OCI-LY7 (cell line): ENCODE measurements around the gene CRYBB1. TPM values are rescaled to one million over a fixed set of nuclear protein-coding genes. Genes with fewer than 3 reads are reported as not detected.

Source experiments
- BruUV-seq: library from RNA; stranded (reverse); fragments of 400-500 nt; replicated peaks from 2 replicates; lab custom pipeline; 2021; lab: Mats Ljungman, UMichigan
- CTCF ChIA-PET: fragments of 300-600 bp; sonication (Branson Sonifier 250); formaldehyde crosslinking; loops from one replicate; lab custom pipeline; 2022; ENCODE audit warnings: antibody characterized with exemption; ENCODE audit not compliant: unreplicated experiment; lab: Charles Lee
- POLR2A ChIA-PET: fragments of 300-600 bp; sonication (Branson Sonifier 250); formaldehyde crosslinking; loops from one replicate; lab custom pipeline; 2022; ENCODE audit warnings: antibody characterized with exemption; lab: Charles Lee
- DNase-seq: peaks from one replicate; pipeline ENCODE4 v3.0.0-alpha.2; 2015; ENCODE audit warnings: low spot score
- H2AFZ ChIP-seq: fragments of 200-600 bp; sonication (generic), shearing (Covaris generic); 2 replicates; pipeline ENCODE4 v1.6.1; 2014; ENCODE audit warnings: mild to moderate bottlenecking, antibody characterized with exemption, low read length, moderate library complexity
- H3K27ac ChIP-seq: fragments of 200-600 bp; sonication (generic); 2 replicates; pipeline ENCODE4 v1.5.1; 2014; ENCODE audit warnings: mixed run types, low read depth, mild to moderate bottlenecking, moderate library complexity, low read length, inconsistent platforms; ENCODE audit not compliant: poor library complexity, severe bottlenecking
- H3K36me3 ChIP-seq: fragments of 200-600 bp; sonication (generic); 2 replicates; pipeline ENCODE4 v1.6.1; 2014; ENCODE audit warnings: mild to moderate bottlenecking, antibody characterized with exemption, low read length, moderate library complexity, mixed read lengths; ENCODE audit not compliant: insufficient read depth
- H3K4me1 ChIP-seq: fragments of 200-600 bp; sonication (generic); 2 replicates; pipeline ENCODE4 v1.5.1; 2014; ENCODE audit warnings: mild to moderate bottlenecking, low read length; ENCODE audit not compliant: insufficient read depth, poor library complexity, severe bottlenecking
- H3K4me2 ChIP-seq: fragments of 200-600 bp; sonication (generic); 2 replicates; pipeline ENCODE4 v1.6.1; 2014; ENCODE audit warnings: mild to moderate bottlenecking, low read length
- H3K4me3 ChIP-seq: fragments of 200-600 bp; sonication (generic); 2 replicates; pipeline ENCODE4 v1.5.1; 2014; ENCODE audit warnings: mild to moderate bottlenecking, low read depth, low read length; ENCODE audit not compliant: poor library complexity, severe bottlenecking
- H3K79me2 ChIP-seq: fragments of 200-600 bp; sonication (generic); 2 replicates; pipeline ENCODE4 v1.6.1; 2016; ENCODE audit warnings: low read depth, mild to moderate bottlenecking, low read length, moderate library complexity, mixed read lengths; ENCODE audit not compliant: insufficient read depth
- H3K9me2 ChIP-seq: fragments of 200-600 bp; sonication (generic); 2 replicates; pipeline ENCODE4 v1.6.1; 2016; ENCODE audit warnings: mild to moderate bottlenecking, low read length, mixed read lengths; ENCODE audit not compliant: insufficient read depth
- H3K9me3 ChIP-seq: fragments of 200-600 bp; sonication (generic); 2 replicates; pipeline ENCODE4 v1.6.1; 2014; ENCODE audit warnings: mild to moderate bottlenecking, mixed run types, low read length, mixed read lengths
- H4K20me1 ChIP-seq: fragments of 200-600 bp; sonication (generic); 2 replicates; pipeline ENCODE4 v1.6.1; 2014; ENCODE audit warnings: mild to moderate bottlenecking, antibody characterized with exemption, low read length, moderate library complexity, mixed read lengths; ENCODE audit not compliant: insufficient read depth
- CTCF ChIP-seq: fragments of 200-600 bp; sonication (generic); conservative IDR thresholded peaks from 2 replicates; pipeline ENCODE4 v1.5.1; 2014; ENCODE audit warnings: mild to moderate bottlenecking, antibody characterized with exemption, low read length, moderate library complexity, mixed read lengths
- EZH2phosphoT487 ChIP-seq: fragments of 200-600 bp; sonication (generic); IDR thresholded peaks from 2 replicates; pipeline ENCODE4 v1.6.1; 2018; ENCODE audit warnings: low read depth, borderline replicate concordance, mild to moderate bottlenecking, mixed run types, antibody characterized with exemption, low read length, moderate library complexity, mixed read lengths
- intact Hi-C: fragments of 100-400 bp; cut with micrococcal nuclease; formaldehyde crosslinking; loops from one replicate; pipeline ENCODE4 v1.10.0; 2022; ENCODE audit not compliant: unreplicated experiment
- total RNA-seq, 2 experiments: library from RNA; depleted of rRNA in 1 of 2; stranded (reverse); fragments of >200 nt in 1 of 2; shearing (Covaris generic) in 1 of 2; gene quantifications; 2 replicates each; pipeline ENCODE4 v1.2.3, GENCODE V29; 2014 to 2022

CRYBB1 gene
- total RNA-seq, 2 experiments from 2014 or later: 0.35 TPM; not detected in 1

GRCh38 chr22:26599505-26599904 is 18.3 kb downstream of the CRYBB1 start:
- Histone ChIP-seq H3K36me3 (no peaks in the 10 kb centered on the region), H3K79me2 (no peaks in the 10 kb centered on the region), H3K9me3 (no peaks in the 10 kb centered on the region), H3K27ac (no peak overlapping the region), H3K4me1 (no peaks in the 10 kb centered on the region), H3K9me2 (no peaks in the 10 kb centered on the region), H3K4me2 (no peak overlapping the region), H2AFZ (no peak overlapping the region), H3K4me3 (no peak overlapping the region), H4K20me1 (no peaks in the 10 kb centered on the region)
- DNase-seq: no peak
- TF ChIP-seq CTCF: no peak
- no peak for TF ChIP-seq EZH2phosphoT487
- BruUV-seq: no TSS peak
- CTCF ChIA-PET: no interaction called here
- intact Hi-C loops: no loop called here
- POLR2A ChIA-PET: no interaction called here

- BruUV-seq: no TSS peak
- POLR2A ChIA-PET: no interaction called here
- intact Hi-C loops: no loop called here
- H3K36me3 ChIP-seq: no peaks in the 10 kb centered on the region
- TF ChIP-seq EZH2phosphoT487: no peak
- TF ChIP-seq CTCF: no peak
- no peaks in the 10 kb centered on the region for H3K79me2 ChIP-seq
- peaks cover 7% of the 10 kb centered on the region for H3K4me1 ChIP-seq
- CTCF ChIA-PET: no interaction called here
- H2AFZ ChIP-seq: no peak overlapping the region
- H3K4me2 ChIP-seq: no peak overlapping the region
- H3K27ac ChIP-seq: no peak overlapping the region
- H3K9me2 ChIP-seq: no peaks in the 10 kb centered on the region
- no peak overlapping the region for H3K4me3 ChIP-seq
- no peaks in the 10 kb centered on the region for H3K9me3 ChIP-seq
- no peak for DNase-seq
- H4K20me1 ChIP-seq: no peaks in the 10 kb centered on the region
Measured at GRCh38 chr22:26597480-26597879, 20.3 kb downstream of the CRYBB1 start.

- no peak for DNase-seq
- CTCF ChIA-PET: interaction anchor here (0.6 kb wide), 1 partner anchor 1423 kb away, joined by 3 read pairs; no protein-coding TSS in a partner anchor
- no peak overlapping the region for H3K4me2 ChIP-seq
- no peaks in the 10 kb centered on the region for H3K79me2 ChIP-seq
- BruUV-seq: no TSS peak
- no peaks in the 10 kb centered on the region for H3K36me3 ChIP-seq
- POLR2A ChIA-PET: interaction anchor here (0.9 kb wide), 1 partner anchor 114 kb away, joined by 3 read pairs; the partner anchor contains the start of genes HPS4 and SRRD
- H3K4me1 ChIP-seq: peaks cover 12% of the 10 kb centered on the region
- no peak overlapping the region for H2AFZ ChIP-seq
- H4K20me1 ChIP-seq: no peaks in the 10 kb centered on the region
- no peak for TF ChIP-seq CTCF
- TF ChIP-seq EZH2phosphoT487: no peak
- no peak overlapping the region for H3K4me3 ChIP-seq
- H3K9me3 ChIP-seq: no peaks in the 10 kb centered on the region
- H3K27ac ChIP-seq: no peak overlapping the region
- H3K9me2 ChIP-seq: no peaks in the 10 kb centered on the region
- intact Hi-C loops: no loop called here
Measured at GRCh38 chr22:26597026-26597425, 20.8 kb downstream of the CRYBB1 start.
